GM12878 (cell line): ENCODE data around the gene ERAS. TPM values are rescaled to one million over a fixed set of nuclear protein-coding genes. Genes with fewer than 3 reads are reported as not detected.
"Not testable (repeated sequence)": the region's sequence is repeated elsewhere in the genome, so short reads cannot be mapped to it uniquely, and the experiment has no call there.

Experiments
- ATAC-seq: fragments of 200-7000 bp; cut with Tn5 transposase; 3 replicates; pipeline ENCODE4 v1.9.1; 2020; ENCODE audit warnings: mild to moderate bottlenecking, moderate library complexity
- BruUV-seq: library from RNA; stranded (reverse); fragments of 400-500 nt; replicated peaks from 2 replicates; lab custom pipeline; 2021; lab: Mats Ljungman, UMichigan
- CTCF ChIA-PET: fragments of 300-600 bp; sonication (Branson Sonifier 250); formaldehyde crosslinking; extraction: SDS; loops from one replicate; lab custom pipeline; 2021; ENCODE audit warnings: inconsistent platforms; lab: Yijun Ruan, JAX
- POLR2A ChIA-PET: fragments of 350-600 bp; formaldehyde crosslinking; extraction: SDS; loops from one replicate; lab custom pipeline; 2021; ENCODE audit warnings: inconsistent platforms; lab: Charles Lee
- RAD21 ChIA-PET: fragments of 300-600 bp; sonication (Branson Sonifier 250); formaldehyde crosslinking; loops from one replicate; lab custom pipeline; 2023; ENCODE audit warnings: antibody characterized with exemption; ENCODE audit not compliant: unreplicated experiment; lab: Charles Lee
- SMC1A ChIA-PET: fragments of 300-600 bp; sonication (Branson Sonifier 250); formaldehyde crosslinking; loops from one replicate; lab custom pipeline; 2023; ENCODE audit not compliant: unreplicated experiment, uncharacterized antibody; lab: Charles Lee
- DNase-seq: peaks from one replicate; pipeline ENCODE4 v3.0.0-alpha.2; 2011; ENCODE audit warnings: low read depth, low spot score
- FAIRE-seq: peaks from 3 replicates; lab custom pipeline; 2011; peaks lifted over from hg19 to GRCh38; lab: Jason Lieb, UNC
- H2AFZ ChIP-seq: 2 replicates; pipeline ENCODE4 v1.6.0; 2011; ENCODE audit warnings: low read depth, low read length, control low read depth; ENCODE audit not compliant: control insufficient read depth
- H3K27ac ChIP-seq: 2 replicates; pipeline ENCODE4 v1.5.1; 2011; ENCODE audit warnings: control low read depth; ENCODE audit not compliant: control insufficient read depth, insufficient read depth
- H3K27me3 ChIP-seq, 2 experiments: replicated peaks in 1 of 2; 2 replicates each; pipeline versions ENCODE4 v1.6.0 to v1.6.1; 2011; ENCODE audit warnings: low read length in 1 of 2; ENCODE audit not compliant: control insufficient read depth in 2 of 2, insufficient read depth in 2 of 2
- H3K36me3 ChIP-seq, 2 experiments: 2 replicates each; pipeline ENCODE4 v1.5.1; 2011; ENCODE audit warnings: low read length in 1 of 2; ENCODE audit not compliant: control insufficient read depth in 2 of 2, insufficient read depth in 2 of 2
- H3K4me1 ChIP-seq: 2 replicates; pipeline ENCODE4 v1.6.1; 2011; ENCODE audit warnings: mild to moderate bottlenecking, low read length, moderate library complexity, mixed read lengths; ENCODE audit not compliant: control insufficient read depth, insufficient read depth
- H3K4me2 ChIP-seq: 2 replicates; pipeline ENCODE4 v1.6.0; 2011; ENCODE audit warnings: control low read depth; ENCODE audit not compliant: control insufficient read depth, insufficient read depth
- H3K4me3 ChIP-seq: fragments of 200-600 bp; sonication (generic); 2 replicates; pipeline ENCODE4 v1.5.1; 2016
- H3K79me2 ChIP-seq: 2 replicates; pipeline ENCODE4 v1.6.0; 2011; ENCODE audit warnings: low read length; ENCODE audit not compliant: control insufficient read depth, insufficient read depth
- H3K9ac ChIP-seq: 2 replicates; pipeline ENCODE4 v1.8.0; 2011; ENCODE audit warnings: low read length, control low read depth, mixed read lengths; ENCODE audit not compliant: control insufficient read depth, insufficient read depth
- H3K9me3 ChIP-seq: replicated peaks from 3 replicates; pipeline ENCODE4 v1.5.1; 2011; ENCODE audit warnings: mild to moderate bottlenecking, low read length; ENCODE audit not compliant: control insufficient read depth, insufficient read depth
- H4K20me1 ChIP-seq: 2 replicates; pipeline ENCODE4 v1.6.0; 2011; ENCODE audit not compliant: control insufficient read depth, insufficient read depth
- CBFB ChIP-seq: IDR thresholded peaks from 2 replicates; pipeline ENCODE4 v1.6.1; 2016; ENCODE audit warnings: antibody characterized with exemption, low read depth
- CTCF ChIP-seq, 3 experiments: IDR thresholded peaks in 2 of 3; conservative IDR thresholded peaks in 1 of 3; 2 replicates each; pipeline ENCODE4 v1.5.1; 2011; ENCODE audit warnings: low read depth in 3 of 3, low read length in 3 of 3, mild to moderate bottlenecking in 3 of 3, control low read depth in 2 of 3, moderate library complexity in 2 of 3, inconsistent platforms in 1 of 3, mixed read lengths in 1 of 3; ENCODE audit not compliant: control insufficient read depth in 2 of 3, insufficient read depth in 1 of 3; ENCODE audit errors: extremely low read depth in 1 of 3
- MAX ChIP-seq: IDR thresholded peaks from 2 replicates; pipeline ENCODE4 v1.6.1; 2012; ENCODE audit warnings: low read depth, low read length, improper control_type of control experiment
- MYB ChIP-seq: fragments of 150-350 bp; IDR thresholded peaks from 2 replicates; pipeline ENCODE4 v1.6.1; 2014; ENCODE audit warnings: mild to moderate bottlenecking, low read depth, low read length, borderline replicate concordance
- PAX8 ChIP-seq: fragments of 450-650 bp; IDR thresholded peaks from 2 replicates; pipeline ENCODE4 v1.6.1; 2017; ENCODE audit warnings: mild to moderate bottlenecking, moderate library complexity
- RELA ChIP-seq: fragments of 450-650 bp; IDR thresholded peaks from 2 replicates; pipeline ENCODE4 v1.8.0; 2014; ENCODE audit warnings: borderline replicate concordance; ENCODE audit not compliant: partially characterized antibody
- REST ChIP-seq: IDR thresholded peaks from 2 replicates; pipeline ENCODE4 v1.6.1; 2012; ENCODE audit warnings: mild to moderate bottlenecking, low read depth, low read length
- SIN3A ChIP-seq: IDR thresholded peaks from 2 replicates; pipeline ENCODE4 v1.6.1; 2012; ENCODE audit warnings: low read depth, low read length, improper control_type of control experiment
- SMAD5 ChIP-seq: IDR thresholded peaks from 2 replicates; pipeline ENCODE4 v1.6.1; 2016; ENCODE audit warnings: antibody characterized with exemption, low read depth
- SMARCA5 ChIP-seq: fragments of 450-650 bp; IDR thresholded peaks from 2 replicates; pipeline ENCODE4 v1.6.1; 2017; ENCODE audit warnings: mild to moderate bottlenecking
- STAT3 ChIP-seq: IDR thresholded peaks from 2 replicates; pipeline ENCODE4 v1.6.1; 2011; ENCODE audit warnings: low read depth, low read length, improper control_type of control experiment
- TAF1 ChIP-seq: IDR thresholded peaks from 2 replicates; pipeline ENCODE4 v1.6.1; 2011; ENCODE audit warnings: mild to moderate bottlenecking, low read depth, low read length, borderline replicate concordance
- TARDBP ChIP-seq: IDR thresholded peaks from 2 replicates; pipeline ENCODE4 v1.6.1; 2016; ENCODE audit warnings: borderline replicate concordance
- WGBS: methylation state at CpG from one replicate; pipeline ENCODE4 v1.1.6; 2016; ENCODE audit warnings: low lambda C conversion rate; ENCODE audit not compliant: insufficient replicate concordance, insufficient coverage; ENCODE audit errors: missing lambda C conversion rate; 5-methylcytosine and 5-hydroxymethylcytosine counted together
- in situ Hi-C: fragments of 300-500 bp; cut with MboI; formaldehyde crosslinking; loops from 9 replicates; pipeline ENCODE4 v1.14.3; 2018; ENCODE audit warnings: mixed read lengths
- intact Hi-C: fragments of 100-400 bp; cut with micrococcal nuclease; formaldehyde crosslinking; loops from one replicate; pipeline ENCODE4 v1.14.2; 2022; ENCODE audit not compliant: unreplicated experiment
- polyA plus RNA-seq, 11 experiments: library from polyadenylated mRNA; depleted of rRNA in 4 of 11; unstranded in 6 of 11; stranded (reverse) in 5 of 11; fragments of >200 nt; fragmentation: Nextera tagmentation in 4 of 11; fragmentation: Illumina TruSeq in 1 of 11; extraction: Ambion mirVana in 4 of 11; extraction: Trizol in 1 of 11; gene quantifications; 1 replicate in 1 of 11; 2 replicates in 10 of 11; pipeline versions ENCODE4 v1.2.1 to v1.2.3, GENCODE V29; 2011 to 2016; ENCODE audit warnings: inconsistent platforms in 2 of 11, missing spikeins in 2 of 11, low read depth in 1 of 11
- total RNA-seq, 4 experiments: library from RNA; depleted of rRNA in 3 of 4; stranded (reverse); fragments of >200 nt in 3 of 4; fragmentation: Illumina TruSeq in 1 of 4; extraction: Trizol in 1 of 4; gene quantifications; 2 replicates each; pipeline versions ENCODE4 v1.2.1 to v1.2.3, GENCODE V29; 2013 to 2021

ERAS gene
- total and polyA plus RNA-seq, 10 of the 15 experiments (the other 5 are each of a cell fraction or from before 2014, with no cell fraction given): not detected

- WGBS: 53% methylated on average over 4 of the region's 4 CpGs
- DNase-seq (no peak), ATAC-seq (no peak), FAIRE-seq (no peak)
- H2AFZ ChIP-seq: no peak overlapping the region
- no peaks in the 10 kb centered on the region for H3K36me3 ChIP-seq
- H3K4me3 ChIP-seq: no peak overlapping the region
- H3K9me3 ChIP-seq: no peaks in the 10 kb centered on the region
- no peaks in the 10 kb centered on the region for H3K79me2 ChIP-seq
- H3K27me3 ChIP-seq: no peaks in the 10 kb centered on the region
- CTCF ChIA-PET: no interaction called here
- H3K27ac ChIP-seq: no peak overlapping the region
- no TSS peak for BruUV-seq
- RAD21 ChIA-PET: no interaction called here
- TF ChIP-seq SMAD5 (no peak), PAX8 (no peak), REST (no peak), TARDBP (no peak), MYB (no peak), CTCF (IDR thresholded peaks at IDR 0.05 in 2 of 3, conservative IDR thresholded peaks at IDR 0.05 in 1 of 3; ENCODE audit: control insufficient read depth in 2 of 3, extremely low read depth in 1 of 3, insufficient read depth in 1 of 3, low read depth in 3 of 3, low read length in 3 of 3) (no peak), CBFB (no peak), SIN3A (no peak), TAF1 (no peak), MAX (no peak), STAT3 (no peak), SMARCA5 (no peak), RELA (no peak)
- no peak overlapping the region for H3K9ac ChIP-seq
- POLR2A ChIA-PET: no interaction called here
- no peaks in the 10 kb centered on the region for H3K4me1 ChIP-seq
- SMC1A ChIA-PET: no interaction called here
- H3K4me2 ChIP-seq: no peak overlapping the region
- H4K20me1 ChIP-seq: no peaks in the 10 kb centered on the region
- intact Hi-C loops (no loop called here), in situ Hi-C loops (no loop called here)
These were observed 7.4 kb upstream of the ERAS start for GRCh38 chrX:48818866-48819265.

- H2AFZ ChIP-seq, H3K4me3 ChIP-seq, ATAC-seq, CTCF ChIA-PET, intact Hi-C loops, POLR2A ChIA-PET, H3K36me3 ChIP-seq, in situ Hi-C loops, DNase-seq, FAIRE-seq, SMC1A ChIA-PET, H3K4me2 ChIP-seq, H3K79me2 ChIP-seq, H4K20me1 ChIP-seq, H3K9me3 ChIP-seq, H3K4me1 ChIP-seq, H3K27me3 ChIP-seq, H3K27ac ChIP-seq, H3K9ac ChIP-seq, RAD21 ChIA-PET, BruUV-seq: not testable (repeated sequence)
- WGBS: 74% methylated on average over 9 of the region's 9 CpGs
These were observed 6.9 kb upstream of the ERAS start for GRCh38 chrX:48819394-48819793.
